NCI-H2227 (cell line): ENCODE measurements around the gene ATP5IF1.

Experiments used
- DNase-seq: peaks from one replicate; lab custom pipeline; 2025; ENCODE audit not compliant: unreplicated experiment; lab: John Stamatoyannopoulos, UW

Gene ATP5IF1

GRCh38 chr1:28236656-28237322, 865 bp downstream of the ATP5IF1 start:
- DNase-seq: no peak

- no peak for DNase-seq
These were observed 3.1 kb downstream of the ATP5IF1 start for GRCh38 chr1:28239004-28239403.

- DNase-seq: no peak
These were observed 4.1 kb downstream of the ATP5IF1 start for GRCh38 chr1:28240024-28240423.

- DNase-seq: no peak
These were observed 5.8 kb downstream of the ATP5IF1 start for GRCh38 chr1:28241638-28242241.

GRCh38 chr1:28243685-28244311, 7.9 kb downstream of the ATP5IF1 start:
- DNase-seq: no peak

GRCh38 chr1:28244549-28245251, 8.8 kb downstream of the ATP5IF1 start:
- no peak for DNase-seq

- peak; percentile 33 for DNase-seq
These were observed 10.5 kb downstream of the ATP5IF1 start for GRCh38 chr1:28246427-28246832.

- DNase-seq: no peak
These were observed 11.8 kb downstream of the ATP5IF1 start for GRCh38 chr1:28247612-28248272.

- peak; percentile 73 for DNase-seq
These were observed 12.5 kb downstream of the ATP5IF1 start for GRCh38 chr1:28248273-28249012.

- no peak for DNase-seq
These were observed 13.3 kb downstream of the ATP5IF1 start for GRCh38 chr1:28249013-28249865.

- no peak for DNase-seq
These were observed 14.0 kb downstream of the ATP5IF1 start for GRCh38 chr1:28249866-28250295.

- no peak for DNase-seq
These were observed 20.4 kb downstream of the ATP5IF1 start for GRCh38 chr1:28256197-28256827.

- DNase-seq: no peak
These were observed 21.8 kb downstream of the ATP5IF1 start for GRCh38 chr1:28257736-28258135.

GRCh38 chr1:28258628-28259251, 22.8 kb downstream of the ATP5IF1 start:
- no peak for DNase-seq

GRCh38 chr1:28259252-28259933, 23.5 kb downstream of the ATP5IF1 start, which contains the start of gene SESN2:
SESN2 (plus strand) TSS chr1:28259518; CDS start chr1:28259848, 330 bp downstream.
- peak; percentile 99 for DNase-seq

- DNase-seq: peak; percentile 85
These were observed 24.2 kb downstream of the ATP5IF1 start for GRCh38 chr1:28259934-28260802.

- no peak for DNase-seq
These were observed 24.9 kb downstream of the ATP5IF1 start for GRCh38 chr1:28260803-28261174.
